ENCODE results near the gene CCDC149. TPM values are rescaled to one million over a fixed set of nuclear protein-coding genes. Genes with fewer than 3 reads are reported as not detected.

The CCDC149 gene
- total RNA-seq, 4 donors from 2014 or later: 3.4 to 10.0 (median 7.7) TPM

DNA sequence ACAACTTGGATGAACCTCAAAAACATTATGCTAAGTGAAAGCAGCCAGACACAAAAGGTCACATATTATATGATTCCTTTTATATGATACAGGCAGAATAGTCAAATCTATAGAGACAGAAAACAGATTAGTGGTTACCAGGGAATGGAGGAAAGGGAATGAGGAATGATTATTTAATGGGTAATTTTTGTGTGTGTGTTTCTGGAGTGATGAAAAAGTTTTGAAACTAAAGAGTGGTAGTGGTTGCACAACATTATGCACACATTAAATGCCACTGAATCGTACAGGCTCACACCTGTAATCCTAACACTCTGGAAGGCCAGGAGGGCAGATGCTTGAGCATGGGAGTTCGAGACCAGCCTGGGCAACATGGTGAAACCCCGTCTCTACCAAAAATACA is 137.1 kb downstream of the CCDC149 start:
- H3K4me1 ChIP-seq: peaks cover 2 to 17% (median 9%) of the 10 kb centered on the region in 4 donors
- no peaks in the 10 kb centered on the region for H3K36me3 ChIP-seq
- no peak overlapping the region for H3K4me3 ChIP-seq
- intact Hi-C loops (cut with DNase I; ENCODE audit: low total_unique reads) (no loop called here), in situ Hi-C loops (cut with MboI; ENCODE audit: low pct_ligation_motif_present in 1 of 4, low pct_unique_long_range_greater_than_20kb in 1 of 4, low sequenced_read_pairs in 3 of 4) (no loop called here)
- TF ChIP-seq, protein P1, sequence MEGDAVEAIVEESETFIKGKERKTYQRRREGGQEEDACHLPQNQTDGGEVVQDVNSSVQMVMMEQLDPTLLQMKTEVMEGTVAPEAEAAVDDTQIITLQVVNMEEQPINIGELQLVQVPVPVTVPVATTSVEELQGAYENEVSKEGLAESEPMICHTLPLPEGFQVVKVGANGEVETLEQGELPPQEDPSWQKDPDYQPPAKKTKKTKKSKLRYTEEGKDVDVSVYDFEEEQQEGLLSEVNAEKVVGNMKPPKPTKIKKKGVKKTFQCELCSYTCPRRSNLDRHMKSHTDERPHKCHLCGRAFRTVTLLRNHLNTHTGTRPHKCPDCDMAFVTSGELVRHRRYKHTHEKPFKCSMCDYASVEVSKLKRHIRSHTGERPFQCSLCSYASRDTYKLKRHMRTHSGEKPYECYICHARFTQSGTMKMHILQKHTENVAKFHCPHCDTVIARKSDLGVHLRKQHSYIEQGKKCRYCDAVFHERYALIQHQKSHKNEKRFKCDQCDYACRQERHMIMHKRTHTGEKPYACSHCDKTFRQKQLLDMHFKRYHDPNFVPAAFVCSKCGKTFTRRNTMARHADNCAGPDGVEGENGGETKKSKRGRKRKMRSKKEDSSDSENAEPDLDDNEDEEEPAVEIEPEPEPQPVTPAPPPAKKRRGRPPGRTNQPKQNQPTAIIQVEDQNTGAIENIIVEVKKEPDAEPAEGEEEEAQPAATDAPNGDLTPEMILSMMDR (IDR thresholded peaks at IDR 0.05): no peak
- no peak for TF ChIP-seq POLR2AphosphoS5 (IDR thresholded peaks at IDR 0.05)
- TF ChIP-seq EP300 (IDR thresholded peaks at IDR 0.05; ENCODE audit: low read depth): no peak
- TF ChIP-seq POLR2A (IDR thresholded peaks at IDR 0.05): no peak
- H3K27ac ChIP-seq: no peak overlapping the region
- no peaks in the 10 kb centered on the region for H3K9me3 ChIP-seq
- no peak for DNase-seq
- no peaks in the 10 kb centered on the region for H3K27me3 ChIP-seq
- WGBS, 2 donors (ENCODE audit: low coverage in 1 of 2): 84 to 90% methylated on average over 2 to 3 of the region's 3 CpGs

DNA sequence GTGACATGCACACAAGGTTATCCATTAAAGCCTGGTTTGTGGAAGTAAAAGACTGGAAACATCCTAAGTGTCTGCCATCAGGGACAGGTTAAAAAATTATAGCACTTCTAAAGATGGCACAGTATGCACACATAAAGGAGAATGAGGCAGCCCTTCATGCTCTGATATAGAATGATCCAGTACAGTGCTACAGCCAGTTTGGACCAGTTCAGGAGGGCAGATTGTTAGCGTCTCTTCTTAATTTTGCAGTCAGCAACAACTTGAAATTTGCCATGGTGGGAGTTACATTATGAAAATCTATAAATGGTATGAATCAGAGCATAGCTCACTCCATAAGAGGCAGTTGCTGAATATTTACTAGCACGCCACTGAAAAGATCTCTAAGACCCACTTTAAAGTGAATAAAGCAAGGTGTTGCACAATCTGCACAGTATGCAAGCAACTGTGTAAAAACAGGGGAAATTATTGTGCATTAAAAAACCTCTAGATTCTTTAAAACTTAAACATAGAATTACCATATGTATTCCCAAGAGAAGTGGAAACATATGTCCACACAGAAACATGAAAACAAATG is 137.7 kb downstream of the CCDC149 start:
- in situ Hi-C loops (cut with MboI; ENCODE audit: low pct_ligation_motif_present in 1 of 4, low pct_unique_long_range_greater_than_20kb in 1 of 4, low sequenced_read_pairs in 3 of 4): no loop called here
- H3K4me3 ChIP-seq: no peak overlapping the region

DNA sequence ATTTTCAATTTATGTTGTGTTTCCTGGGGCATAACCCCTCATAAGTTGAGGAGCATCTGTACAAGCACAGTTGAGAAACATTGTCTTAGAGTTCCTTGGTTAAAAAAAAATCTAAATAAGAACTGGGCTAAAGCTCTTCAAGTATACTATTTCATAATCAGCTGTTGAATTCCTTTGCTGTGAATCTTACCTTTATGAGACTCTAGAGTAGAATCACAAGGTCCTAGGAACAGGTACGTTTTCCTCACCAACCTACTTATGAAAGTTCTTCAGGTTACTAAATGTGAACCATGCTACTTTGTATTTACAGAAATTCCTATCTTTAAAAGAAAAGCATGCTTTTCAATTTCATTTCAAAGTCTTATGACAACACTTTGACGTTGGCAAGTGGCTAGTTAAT is 138.4 kb downstream of the CCDC149 start:
- no peak for TF ChIP-seq POLR2A (IDR thresholded peaks at IDR 0.05)
- TF ChIP-seq POLR2AphosphoS5 (IDR thresholded peaks at IDR 0.05): no peak
- TF ChIP-seq, protein P1 (IDR thresholded peaks at IDR 0.05): no peak
- TF ChIP-seq EP300 (IDR thresholded peaks at IDR 0.05; ENCODE audit: low read depth): no peak
- no peaks in the 10 kb centered on the region for H3K9me3 ChIP-seq
- peaks cover 0 to 9% (median 3%) of the 10 kb centered on the region in 4 donors for H3K4me1 ChIP-seq
- intact Hi-C loops (cut with DNase I; ENCODE audit: low total_unique reads): no loop called here
- H3K36me3 ChIP-seq: no peaks in the 10 kb centered on the region
- no peaks in the 10 kb centered on the region for H3K27me3 ChIP-seq
- H3K27ac ChIP-seq: no peak overlapping the region
- WGBS, 2 donors (ENCODE audit: low coverage in 1 of 2): 0 to 38% methylated on average over 1 to 2 of the region's 2 CpGs
- no peak overlapping the region for H3K4me3 ChIP-seq
- no peak for DNase-seq
- in situ Hi-C loops (cut with MboI; ENCODE audit: low pct_ligation_motif_present in 1 of 4, low pct_unique_long_range_greater_than_20kb in 1 of 4, low sequenced_read_pairs in 3 of 4): no loop called here

More for the DNA sequence above, 137.7 kb downstream of the CCDC149 start:
- WGBS, 2 donors (ENCODE audit: low coverage in 1 of 2): 89 to 90% methylated on average over 2 of the region's 2 CpGs
- Histone ChIP-seq H3K36me3 (no peaks in the 10 kb centered on the region), H3K4me1 (peaks cover 0 to 14% (median 5%) of the 10 kb centered on the region in 4 donors), H3K27me3 (no peaks in the 10 kb centered on the region), H3K9me3 (no peaks in the 10 kb centered on the region), H3K27ac (no peak overlapping the region)
- intact Hi-C loops (cut with DNase I; ENCODE audit: low total_unique reads): no loop called here
- no peak for DNase-seq
- TF ChIP-seq EP300 (IDR thresholded peaks at IDR 0.05; ENCODE audit: low read depth): no peak
- TF ChIP-seq POLR2AphosphoS5 (IDR thresholded peaks at IDR 0.05): no peak
- no peak for TF ChIP-seq POLR2A (IDR thresholded peaks at IDR 0.05)
- TF ChIP-seq, protein P1 (IDR thresholded peaks at IDR 0.05): no peak

DNA sequence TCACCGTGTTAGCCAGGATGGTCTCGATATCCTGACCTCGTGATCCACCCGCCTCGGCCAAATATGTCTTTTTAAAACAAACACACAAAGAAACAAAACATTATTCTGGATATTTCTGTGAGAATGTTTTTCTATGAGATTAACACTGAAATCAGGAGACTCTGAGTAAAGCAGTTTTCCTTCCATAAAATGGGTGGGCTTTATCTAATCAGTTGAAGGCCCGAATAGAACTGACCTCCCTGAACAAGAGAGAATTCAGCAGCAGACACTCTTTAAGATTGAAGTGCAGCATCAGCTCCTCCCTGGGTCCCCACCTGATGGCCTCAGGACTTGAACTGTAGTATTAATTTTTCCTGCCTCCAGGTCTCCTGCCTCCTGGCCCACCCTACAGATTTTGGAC is 139.9 kb downstream of the CCDC149 start:
- Histone ChIP-seq H3K27me3 (no peaks in the 10 kb centered on the region), H3K9me3 (no peaks in the 10 kb centered on the region), H3K4me3 (no peak overlapping the region), H3K36me3 (no peaks in the 10 kb centered on the region), H3K4me1 (peaks cover 0 to 9% (median 3%) of the 10 kb centered on the region in 4 donors), H3K27ac (no peak overlapping the region)
- intact Hi-C loops (cut with DNase I; ENCODE audit: low total_unique reads) (no loop called here), in situ Hi-C loops (cut with MboI; ENCODE audit: low pct_ligation_motif_present in 1 of 4, low pct_unique_long_range_greater_than_20kb in 1 of 4, low sequenced_read_pairs in 3 of 4) (no loop called here)
- 96 to 98% methylated on average over 6 of the region's 6 CpGs for WGBS, 2 donors (ENCODE audit: low coverage in 1 of 2)
- DNase-seq: no peak
- TF ChIP-seq POLR2AphosphoS5 (IDR thresholded peaks at IDR 0.05) (no peak), EP300 (IDR thresholded peaks at IDR 0.05; ENCODE audit: low read depth) (no peak), POLR2A (IDR thresholded peaks at IDR 0.05) (no peak)
- TF ChIP-seq, protein P1 (IDR thresholded peaks at IDR 0.05): no peak

All from transverse colon (tissue), 4 donors.